IPS-20b (cell line): ENCODE data around the gene ACTC1.

Experiments
- H3K27ac ChIP-seq: one replicate; pipeline ENCODE4 v1.5.1; 2013; ENCODE audit warnings: low read length
- H3K27me3 ChIP-seq: 2 replicates; pipeline ENCODE4 v1.6.1; 2013; ENCODE audit warnings: mild to moderate bottlenecking, low read length, inconsistent platforms; ENCODE audit not compliant: insufficient read depth
- H3K36me3 ChIP-seq: 2 replicates; pipeline ENCODE4 v1.6.1; 2013; ENCODE audit warnings: low read depth, mild to moderate bottlenecking, inconsistent platforms, low read length, moderate library complexity; ENCODE audit not compliant: insufficient read depth
- H3K4me1 ChIP-seq: 2 replicates; pipeline ENCODE4 v1.6.1; 2013; ENCODE audit warnings: mild to moderate bottlenecking, control low read depth, inconsistent platforms, low read length, moderate library complexity; ENCODE audit not compliant: insufficient read depth
- H3K4me3 ChIP-seq: 2 replicates; pipeline ENCODE4 v1.5.1; 2013; ENCODE audit warnings: mild to moderate bottlenecking, low read length, inconsistent platforms
- H3K9ac ChIP-seq: 2 replicates; pipeline ENCODE4 v1.6.1; 2013; ENCODE audit warnings: low read depth, mild to moderate bottlenecking, inconsistent platforms, low read length, moderate library complexity
- H3K9me3 ChIP-seq: 2 replicates; pipeline ENCODE4 v1.6.1; 2013; ENCODE audit warnings: mild to moderate bottlenecking, low read depth, low read length, inconsistent platforms; ENCODE audit not compliant: insufficient read depth

The ACTC1 gene

GRCh38 chr15:34794590-34795206 lies 651 bp downstream of the ACTC1 start:
- Histone ChIP-seq H3K27me3 (peaks cover 37% of the 10 kb centered on the region), H3K9ac (peak overlapping the region; percentile 90), H3K27ac (no peak overlapping the region), H3K36me3 (peaks cover 41% of the 10 kb centered on the region), H3K4me3 (peak overlapping the region; percentile 77), H3K9me3 (no peaks in the 10 kb centered on the region), H3K4me1 (peaks cover 12% of the 10 kb centered on the region)

DNA sequence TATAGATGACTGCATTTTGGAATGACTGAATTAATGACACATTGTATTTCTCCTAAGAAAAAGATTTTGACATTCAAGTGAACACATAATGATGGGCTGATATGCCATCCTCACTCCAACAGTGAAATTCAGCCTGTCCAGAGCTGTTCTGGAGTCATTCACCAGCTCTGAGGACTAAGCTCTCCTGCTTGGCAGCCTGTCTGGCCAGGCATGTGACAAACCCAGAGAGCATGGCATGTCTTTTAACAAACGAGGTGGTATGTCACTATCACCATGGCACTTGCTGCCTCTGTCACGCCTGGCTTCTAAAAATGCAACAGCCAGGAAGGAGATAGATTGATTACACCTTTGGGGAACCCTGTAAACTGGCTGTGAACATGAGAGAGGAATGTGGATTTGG lies 1.4 kb downstream of the ACTC1 start:
- Histone ChIP-seq H3K27ac (no peak overlapping the region), H3K4me1 (peaks cover 4% of the 10 kb centered on the region), H3K27me3 (peaks cover 37% of the 10 kb centered on the region), H3K9me3 (no peaks in the 10 kb centered on the region), H3K9ac (no peak overlapping the region), H3K4me3 (peak overlapping the region; percentile 77), H3K36me3 (peaks cover 41% of the 10 kb centered on the region)

GRCh38 chr15:34793071-34793470 lies 2.3 kb downstream of the ACTC1 start:
- no peak overlapping the region for H3K27ac ChIP-seq
- H3K9me3 ChIP-seq = no peaks in the 10 kb centered on the region
- peak overlapping the region; percentile 39; the same call in 1 of the 2 replicates for H3K4me3 ChIP-seq
- peaks cover 37% of the 10 kb centered on the region for H3K27me3 ChIP-seq
- H3K4me1 ChIP-seq = peaks cover 3% of the 10 kb centered on the region
- no peak overlapping the region for H3K9ac ChIP-seq
- H3K36me3 ChIP-seq = peaks cover 41% of the 10 kb centered on the region

DNA sequence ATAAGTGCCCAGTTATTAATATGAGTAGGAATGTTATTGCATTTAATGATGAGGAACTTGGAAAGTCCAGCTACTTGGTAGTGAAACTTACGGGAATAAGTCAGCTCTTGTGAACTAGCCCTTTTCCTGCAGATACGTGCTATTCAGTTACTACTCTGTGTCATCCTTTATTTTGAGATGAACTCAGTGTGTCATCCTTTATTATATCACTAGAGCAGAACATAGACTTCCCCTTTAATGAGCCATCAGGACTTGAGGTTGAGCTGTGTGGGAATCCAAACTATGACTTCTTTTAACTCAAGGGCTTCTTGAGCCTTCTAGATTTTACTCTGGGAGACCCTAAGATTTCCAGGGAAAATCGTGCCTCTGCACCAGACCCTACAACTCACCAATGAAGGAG lies 3.6 kb downstream of the ACTC1 start:
- H3K27me3 ChIP-seq = peaks cover 31% of the 10 kb centered on the region
- no peaks in the 10 kb centered on the region for H3K9me3 ChIP-seq
- H3K9ac ChIP-seq = no peak overlapping the region
- no peak overlapping the region for H3K27ac ChIP-seq
- no peak overlapping the region for H3K4me3 ChIP-seq
- H3K36me3 ChIP-seq = peaks cover 41% of the 10 kb centered on the region
- peaks cover 3% of the 10 kb centered on the region for H3K4me1 ChIP-seq

- Histone ChIP-seq H3K27ac (no peak overlapping the region), H3K9me3 (no peaks in the 10 kb centered on the region), H3K4me3 (no peak overlapping the region), H3K27me3 (peaks cover 16% of the 10 kb centered on the region), H3K36me3 (peaks cover 41% of the 10 kb centered on the region), H3K9ac (no peak overlapping the region), H3K4me1 (no peaks in the 10 kb centered on the region; the same call in 1 of the 2 replicates)
These were observed 5.2 kb downstream of the ACTC1 start for GRCh38 chr15:34790121-34790520.

DNA sequence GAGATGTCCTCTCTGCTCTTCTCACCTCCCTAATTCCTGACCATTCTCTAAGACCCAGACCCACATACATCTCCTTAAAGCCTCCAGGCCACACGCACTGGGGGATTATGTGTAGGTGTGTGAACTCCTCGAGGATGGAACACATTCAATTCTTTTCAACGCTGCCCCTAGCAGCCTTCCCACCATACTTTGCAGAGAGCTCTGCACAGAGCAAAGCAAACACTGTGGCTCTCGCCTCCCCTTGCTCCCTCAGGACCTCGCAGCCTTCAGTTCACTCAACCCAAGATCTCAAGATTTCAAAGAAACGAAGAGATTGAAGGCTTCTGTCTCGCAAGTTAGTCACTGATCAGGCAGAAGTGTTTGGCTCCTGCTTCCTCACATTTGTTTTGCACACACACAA lies 6.0 kb downstream of the ACTC1 start:
- Histone ChIP-seq H3K27ac (no peak overlapping the region), H3K9me3 (no peaks in the 10 kb centered on the region), H3K27me3 (peaks cover 8% of the 10 kb centered on the region), H3K4me3 (no peak overlapping the region), H3K36me3 (peaks cover 41% of the 10 kb centered on the region), H3K9ac (no peak overlapping the region), H3K4me1 (no peaks in the 10 kb centered on the region; the same call in 1 of the 2 replicates)

DNA sequence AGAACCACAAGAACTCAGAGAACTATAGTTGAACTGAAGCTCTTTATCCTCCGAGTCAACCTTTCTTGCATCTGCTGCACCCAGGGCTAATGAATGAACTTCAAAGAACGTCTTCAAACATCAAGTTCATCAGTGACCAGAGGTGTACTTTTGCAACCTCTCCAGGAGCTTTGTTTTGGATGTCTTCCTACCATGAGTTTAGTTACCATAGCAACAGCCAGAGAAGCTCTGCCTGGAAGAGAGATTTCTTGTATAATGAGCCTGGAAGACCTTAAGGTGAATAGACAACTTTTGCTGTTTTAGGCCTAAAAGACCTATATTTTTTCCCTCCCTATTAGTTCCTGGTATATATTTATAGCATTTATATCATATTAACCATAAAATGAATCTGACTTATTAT lies 9.1 kb downstream of the ACTC1 start:
- H3K9ac ChIP-seq = no peak overlapping the region
- H3K9me3 ChIP-seq = peaks cover under 1% of the 10 kb centered on the region; the same call in 1 of the 2 replicates
- no peak overlapping the region for H3K4me3 ChIP-seq
- H3K36me3 ChIP-seq = peaks cover 10% of the 10 kb centered on the region
- no peak overlapping the region for H3K27ac ChIP-seq
- no peaks in the 10 kb centered on the region for H3K27me3 ChIP-seq
- H3K4me1 ChIP-seq = no peaks in the 10 kb centered on the region

- Histone ChIP-seq H3K27ac (no peak overlapping the region), H3K4me3 (no peak overlapping the region), H3K4me1 (no peaks in the 10 kb centered on the region), H3K9ac (no peak overlapping the region), H3K36me3 (no peaks in the 10 kb centered on the region), H3K27me3 (no peaks in the 10 kb centered on the region), H3K9me3 (peaks cover 8% of the 10 kb centered on the region; the same call in 1 of the 2 replicates)
These were observed 11.4 kb downstream of the ACTC1 start for GRCh38 chr15:34783991-34784390.

DNA sequence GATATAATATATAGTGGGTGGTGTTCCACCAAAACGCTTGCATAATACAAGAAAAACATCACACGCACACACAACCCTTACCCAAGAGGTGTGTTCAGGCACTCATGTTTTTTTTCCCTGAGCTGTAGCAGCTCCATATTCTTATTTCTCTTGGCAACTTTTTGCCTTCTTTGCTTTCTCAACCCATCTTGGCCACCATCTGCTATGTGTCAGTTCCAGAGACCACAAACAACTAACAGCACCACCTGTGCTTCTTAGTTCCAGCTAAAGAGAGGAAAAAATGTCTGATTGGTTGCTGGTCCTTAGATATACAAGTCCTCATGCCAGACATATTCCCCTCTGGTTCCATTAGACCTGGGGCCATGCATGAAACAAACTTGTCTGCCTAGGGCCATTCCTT lies 11.9 kb downstream of the ACTC1 start:
- Histone ChIP-seq H3K36me3 (no peaks in the 10 kb centered on the region), H3K9me3 (peaks cover 8% of the 10 kb centered on the region; the same call in 1 of the 2 replicates), H3K27ac (no peak overlapping the region), H3K9ac (no peak overlapping the region), H3K4me3 (no peak overlapping the region), H3K27me3 (no peaks in the 10 kb centered on the region), H3K4me1 (no peaks in the 10 kb centered on the region)

GRCh38 chr15:34782901-34783300 lies 12.4 kb downstream of the ACTC1 start:
- Histone ChIP-seq H3K9me3 (peaks cover 8% of the 10 kb centered on the region; the same call in 1 of the 2 replicates), H3K9ac (no peak overlapping the region), H3K27me3 (no peaks in the 10 kb centered on the region), H3K4me1 (no peaks in the 10 kb centered on the region), H3K4me3 (no peak overlapping the region), H3K36me3 (no peaks in the 10 kb centered on the region), H3K27ac (no peak overlapping the region)

DNA sequence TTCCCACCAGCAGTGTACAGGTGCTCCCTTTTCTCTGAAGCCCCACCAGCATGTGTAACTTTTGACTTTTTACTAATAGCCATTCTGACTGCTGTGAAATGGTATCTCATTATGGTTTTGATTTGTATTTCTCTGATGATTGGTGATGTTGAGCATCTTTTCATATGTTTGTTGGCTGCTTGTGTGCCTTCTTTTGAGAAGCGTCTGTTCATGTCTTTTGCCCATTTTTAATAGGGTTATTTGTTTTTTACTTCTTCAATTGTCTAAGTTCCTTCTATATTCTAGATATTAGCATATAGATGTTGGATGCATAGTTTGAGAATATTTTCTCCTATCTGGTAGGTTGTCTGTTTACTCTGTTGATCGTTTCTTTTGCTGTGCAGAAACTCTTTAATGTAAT lies 14.6 kb downstream of the ACTC1 start:
- H3K4me3 ChIP-seq = no peak overlapping the region

DNA sequence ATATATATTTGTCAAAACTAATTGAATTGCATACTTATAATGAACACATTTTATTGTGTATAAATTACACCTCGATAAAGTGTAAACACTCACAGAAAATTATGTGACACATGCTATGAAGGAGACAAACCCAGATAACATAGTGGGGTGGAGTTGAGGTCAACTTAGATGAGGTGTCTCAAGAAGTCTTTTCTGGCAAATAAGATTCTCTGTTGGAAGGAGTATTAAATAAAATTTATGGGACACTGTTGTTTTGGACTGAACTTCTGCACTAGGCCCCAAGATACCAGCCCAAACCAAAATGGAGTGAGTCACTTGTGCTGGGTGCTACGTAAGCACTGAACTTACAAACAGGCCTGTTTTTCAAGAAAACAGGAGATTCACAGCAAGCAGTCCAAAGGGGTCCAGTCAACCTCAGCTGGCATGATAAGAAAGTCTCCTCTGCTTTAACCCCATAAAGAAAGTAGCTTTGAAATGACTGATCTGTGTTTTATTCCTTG lies 18.7 kb downstream of the ACTC1 start:
- no peaks in the 10 kb centered on the region for H3K36me3 ChIP-seq
- peaks cover 2% of the 10 kb centered on the region; the same call in 1 of the 2 replicates for H3K4me1 ChIP-seq
- H3K4me3 ChIP-seq = no peak overlapping the region
- H3K9ac ChIP-seq = no peak overlapping the region
- no peak overlapping the region for H3K27ac ChIP-seq
- H3K9me3 ChIP-seq = peaks cover 8% of the 10 kb centered on the region; the same call in 1 of the 2 replicates
- H3K27me3 ChIP-seq = no peaks in the 10 kb centered on the region

More for the DNA sequence above, 14.6 kb downstream of the ACTC1 start:
- no peak overlapping the region for H3K9ac ChIP-seq
- no peaks in the 10 kb centered on the region for H3K27me3 ChIP-seq
- no peaks in the 10 kb centered on the region for H3K36me3 ChIP-seq
- peaks cover 8% of the 10 kb centered on the region; the same call in 1 of the 2 replicates for H3K9me3 ChIP-seq
- H3K4me1 ChIP-seq = no peaks in the 10 kb centered on the region
- H3K27ac ChIP-seq = no peak overlapping the region
